Naive B cell (primary cell): Measurements from ENCODE around the gene NHSL2. TPM values are rescaled to one million over a fixed set of nuclear protein-coding genes. Genes with fewer than 3 reads are reported as not detected.
A peak's percentile ranks its signal among the peaks of the same experiment; 100 is the strongest.

Experiments used
- ATAC-seq, 2 donors: fragments of 150-1000 bp; cut with Tn5 transposase; 2 replicates each; pipeline ENCODE4 v1.10.0; 2021; ENCODE audit warnings: low read depth in 2 of 2, mild to moderate bottlenecking in 2 of 2, moderate library complexity in 2 of 2
- DNase-seq: peaks from one replicate; pipeline ENCODE4 v3.0.0; 2022
- H3K27ac Mint-ChIP-seq, 6 donors: one replicate each; pipeline ENCODE4 v1.8.0; 2020 to 2022; ENCODE audit warnings: mild to moderate bottlenecking in 6 of 6, mixed read lengths in 6 of 6, moderate library complexity in 5 of 6, inconsistent platforms in 2 of 6
- H3K27me3 Mint-ChIP-seq, 3 donors: one replicate each; pipeline ENCODE4 v1.8.0; 2021 to 2022; ENCODE audit warnings: mixed read lengths in 3 of 3, mild to moderate bottlenecking in 1 of 3
- H3K36me3 Mint-ChIP-seq, 2 donors: one replicate each; pipeline ENCODE4 v1.8.0; 2020 to 2022; ENCODE audit warnings: mixed read lengths in 2 of 2, inconsistent platforms in 1 of 2, mild to moderate bottlenecking in 1 of 2
- H3K4me1 Mint-ChIP-seq, 3 donors: one replicate each; pipeline ENCODE4 v1.8.0; 2020 to 2022; ENCODE audit warnings: mixed read lengths in 3 of 3, inconsistent platforms in 1 of 3, mild to moderate bottlenecking in 1 of 3, moderate library complexity in 1 of 3
- H3K4me3 Mint-ChIP-seq, 8 donors: one replicate each; pipeline ENCODE4 v1.8.0; 2020 to 2022; ENCODE audit warnings: mild to moderate bottlenecking in 8 of 8, mixed read lengths in 8 of 8, moderate library complexity in 8 of 8, inconsistent platforms in 2 of 8
- H3K9me3 Mint-ChIP-seq, 7 donors: one replicate each; pipeline ENCODE4 v1.8.0; 2020 to 2022; ENCODE audit warnings: mixed read lengths in 7 of 7, mild to moderate bottlenecking in 5 of 7, inconsistent platforms in 2 of 7, moderate library complexity in 1 of 7
- polyA plus RNA-seq, 6 donors: library from polyadenylated mRNA; unstranded; fragments of 300-500 nt; fragmentation: Illumina TruSeq; gene quantifications; one replicate each; pipeline ENCODE4 v1.2.3, GENCODE V29; 2021; ENCODE audit warnings: low read depth in 6 of 6

The NHSL2 gene
- polyA plus RNA-seq, 6 donors from 2014 or later: 0.25 to 0.48 (median 0.30) TPM; not detected in 2

DNA sequence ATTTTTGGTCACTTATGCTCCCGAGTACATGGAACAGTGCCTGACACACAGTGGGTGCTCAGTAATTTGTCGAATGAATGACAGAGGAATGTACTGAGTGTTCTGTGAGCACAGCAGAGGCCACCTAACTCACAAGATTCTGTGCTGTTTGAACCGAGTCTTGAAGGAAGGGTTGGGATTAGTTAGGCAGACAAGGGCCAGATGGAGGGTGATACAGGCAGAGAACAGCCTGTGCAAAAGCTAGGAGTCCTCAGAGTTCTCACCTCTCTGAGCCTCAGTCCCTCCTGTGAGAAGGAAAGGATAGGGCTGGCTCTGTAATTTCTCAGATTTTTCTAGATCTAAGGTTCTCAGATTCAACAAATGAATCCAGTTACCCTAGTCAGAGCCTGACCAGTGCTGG, 108.8 kb downstream of the NHSL2 start:
- no peak for DNase-seq
- no peak for ATAC-seq
- no peak overlapping the region for H3K27ac Mint-ChIP-seq
- H3K4me1 Mint-ChIP-seq: peaks cover 0 to 15% (median 0%) of the 10 kb centered on the region in 3 donors
- no peaks in the 10 kb centered on the region for H3K36me3 Mint-ChIP-seq
- peaks cover 0 to 2% (median 0%) of the 10 kb centered on the region in 7 donors for H3K9me3 Mint-ChIP-seq
- no peak overlapping the region for H3K4me3 Mint-ChIP-seq
- H3K27me3 Mint-ChIP-seq: peaks cover 7 to 53% (median 26%) of the 10 kb centered on the region in 3 donors

DNA sequence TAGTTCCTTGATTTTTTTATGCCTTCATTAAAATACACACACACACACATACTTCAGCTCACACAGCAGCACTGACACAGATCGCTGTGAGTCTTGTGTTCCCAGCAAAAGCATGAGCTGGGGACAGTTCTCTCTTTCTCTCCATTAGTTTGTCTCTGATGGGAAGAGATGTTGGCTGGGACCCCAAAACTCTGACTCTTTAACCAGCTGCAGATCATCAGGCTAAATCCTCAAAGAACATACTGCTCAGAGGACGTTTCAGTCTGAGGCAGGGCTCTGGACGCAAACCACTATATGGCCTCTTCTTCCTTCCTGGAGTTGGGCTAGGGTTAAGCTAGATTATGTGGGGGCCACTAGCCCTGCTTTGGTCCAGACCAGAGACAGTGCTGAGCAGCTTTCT, 109.6 kb downstream of the NHSL2 start:
- no peak for DNase-seq
- Mint-ChIP-seq H3K27me3 (peaks cover 7 to 52% (median 26%) of the 10 kb centered on the region in 3 donors), H3K4me1 (peaks cover 0 to 15% (median 0%) of the 10 kb centered on the region in 3 donors), H3K4me3 (no peak overlapping the region), H3K27ac (peak overlapping the region in 2 of 6 donors; percentile 10 to 79), H3K9me3 (peaks cover 0 to 2% (median 0%) of the 10 kb centered on the region in 7 donors), H3K36me3 (no peaks in the 10 kb centered on the region)
- no peak for ATAC-seq

DNA sequence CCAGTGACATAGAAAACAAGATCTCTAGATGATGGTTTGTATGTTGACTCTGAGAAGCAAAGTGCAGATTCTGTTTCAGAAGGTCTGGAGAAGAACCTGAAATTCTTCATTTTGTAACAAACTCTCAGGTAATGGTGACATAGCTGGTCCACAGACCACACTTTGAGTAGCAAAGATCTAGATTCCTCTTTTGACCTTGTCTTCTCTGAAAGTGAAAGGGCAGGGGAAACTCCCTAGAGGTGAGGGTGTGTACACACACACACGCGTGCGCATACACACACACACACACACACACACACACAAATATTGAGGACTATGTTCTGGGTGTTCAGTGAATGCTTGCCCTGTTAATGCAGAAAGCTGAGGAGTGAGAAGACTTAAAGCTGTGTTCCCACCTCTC, 110.1 kb downstream of the NHSL2 start:
- no peak for DNase-seq
- Mint-ChIP-seq H3K36me3 (no peaks in the 10 kb centered on the region), H3K27me3 (peaks cover 7 to 46% (median 26%) of the 10 kb centered on the region in 3 donors), H3K4me3 (no peak overlapping the region), H3K9me3 (peaks cover 0 to 2% (median 0%) of the 10 kb centered on the region in 7 donors), H3K4me1 (peaks cover 0 to 15% (median 0%) of the 10 kb centered on the region in 3 donors), H3K27ac (peak overlapping the region in 1 of 6 donors; percentile 79)
- peak; percentile 62 to 67 for ATAC-seq

DNA sequence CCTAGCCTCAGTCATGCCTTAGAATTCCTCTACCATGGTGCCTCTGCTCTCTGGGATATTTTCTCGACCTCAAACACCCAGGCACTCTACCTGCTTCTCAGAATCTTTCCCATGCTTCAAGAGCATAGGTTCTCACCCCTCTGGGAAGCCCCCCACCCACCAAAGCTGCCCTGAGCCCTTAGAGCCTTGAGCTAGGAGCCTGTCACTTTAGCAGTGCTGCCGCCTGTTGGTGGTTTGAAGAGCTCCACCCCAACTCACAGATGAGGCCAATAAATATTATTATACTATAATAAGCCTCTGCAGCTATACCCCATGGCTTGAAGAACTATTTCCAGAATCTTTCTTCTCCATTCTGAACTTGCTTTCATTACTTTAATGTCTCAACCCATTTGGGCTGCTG, 111.3 kb downstream of the NHSL2 start:
- H3K27ac Mint-ChIP-seq: no peak overlapping the region
- peaks cover 0 to 15% (median 0%) of the 10 kb centered on the region in 3 donors for H3K4me1 Mint-ChIP-seq
- no peak overlapping the region for H3K4me3 Mint-ChIP-seq
- no peaks in the 10 kb centered on the region for H3K9me3 Mint-ChIP-seq
- DNase-seq: no peak
- ATAC-seq: no peak
- H3K27me3 Mint-ChIP-seq: peaks cover 12 to 43% (median 33%) of the 10 kb centered on the region in 3 donors
- no peaks in the 10 kb centered on the region for H3K36me3 Mint-ChIP-seq

DNA sequence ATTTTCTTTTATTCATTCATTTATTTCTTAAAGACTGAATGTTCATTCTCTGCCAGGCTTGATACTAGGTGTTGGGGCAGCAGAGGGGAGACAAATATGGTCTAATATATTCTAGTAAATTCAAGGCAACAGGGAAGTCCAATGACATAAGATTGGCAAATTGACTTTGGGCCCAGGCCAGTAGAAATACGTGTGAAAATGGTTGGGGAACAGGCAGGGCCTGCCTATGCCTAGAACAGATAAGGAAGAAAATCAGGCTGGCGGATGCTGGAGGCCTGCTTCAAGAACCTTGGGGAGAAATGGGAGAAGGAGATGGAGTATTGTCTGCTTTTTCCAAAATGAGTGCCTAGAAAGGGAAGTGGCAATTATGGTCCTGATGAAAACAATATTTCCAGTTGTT, 112.4 kb downstream of the NHSL2 start:
- Mint-ChIP-seq H3K9me3 (no peaks in the 10 kb centered on the region), H3K27ac (peak overlapping the region in 1 of 6 donors; percentile 61), H3K4me3 (no peak overlapping the region), H3K4me1 (peaks cover 0 to 15% (median 0%) of the 10 kb centered on the region in 3 donors), H3K27me3 (peaks cover 12 to 45% (median 29%) of the 10 kb centered on the region in 3 donors), H3K36me3 (no peaks in the 10 kb centered on the region)
- ATAC-seq: no peak
- no peak for DNase-seq

DNA sequence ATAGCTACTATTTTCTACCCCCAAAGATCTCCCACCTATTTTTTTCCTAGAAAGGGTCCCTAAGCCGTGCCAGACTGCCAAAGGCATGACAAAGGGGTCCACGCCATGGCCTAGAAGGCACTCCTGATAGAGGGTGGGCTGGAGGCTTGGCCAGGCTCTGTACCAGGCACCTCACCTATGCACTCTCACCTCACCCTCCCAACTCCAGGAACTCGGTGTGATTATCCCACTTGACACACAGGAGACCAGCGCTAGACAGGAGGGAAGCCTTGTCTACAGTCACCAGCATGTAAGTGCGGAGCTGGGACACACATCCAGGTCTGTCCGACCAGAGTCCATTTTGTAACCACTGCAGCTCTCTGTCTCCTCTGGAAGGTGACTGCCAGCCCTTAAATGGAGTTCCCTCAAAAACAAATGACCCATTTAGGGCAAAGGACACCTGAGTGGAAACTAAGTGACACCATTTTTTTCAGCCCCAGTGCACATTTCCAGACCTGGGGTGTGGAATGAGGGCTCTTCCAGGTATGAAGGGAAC, 114.7 kb downstream of the NHSL2 start:
- Mint-ChIP-seq H3K27me3 (peaks cover 12 to 39% (median 27%) of the 10 kb centered on the region in 3 donors), H3K36me3 (no peaks in the 10 kb centered on the region), H3K4me3 (no peak overlapping the region), H3K9me3 (no peaks in the 10 kb centered on the region), H3K27ac (no peak overlapping the region), H3K4me1 (peaks cover 0 to 10% (median 0%) of the 10 kb centered on the region in 3 donors)
- ATAC-seq: no peak
- no peak for DNase-seq

DNA sequence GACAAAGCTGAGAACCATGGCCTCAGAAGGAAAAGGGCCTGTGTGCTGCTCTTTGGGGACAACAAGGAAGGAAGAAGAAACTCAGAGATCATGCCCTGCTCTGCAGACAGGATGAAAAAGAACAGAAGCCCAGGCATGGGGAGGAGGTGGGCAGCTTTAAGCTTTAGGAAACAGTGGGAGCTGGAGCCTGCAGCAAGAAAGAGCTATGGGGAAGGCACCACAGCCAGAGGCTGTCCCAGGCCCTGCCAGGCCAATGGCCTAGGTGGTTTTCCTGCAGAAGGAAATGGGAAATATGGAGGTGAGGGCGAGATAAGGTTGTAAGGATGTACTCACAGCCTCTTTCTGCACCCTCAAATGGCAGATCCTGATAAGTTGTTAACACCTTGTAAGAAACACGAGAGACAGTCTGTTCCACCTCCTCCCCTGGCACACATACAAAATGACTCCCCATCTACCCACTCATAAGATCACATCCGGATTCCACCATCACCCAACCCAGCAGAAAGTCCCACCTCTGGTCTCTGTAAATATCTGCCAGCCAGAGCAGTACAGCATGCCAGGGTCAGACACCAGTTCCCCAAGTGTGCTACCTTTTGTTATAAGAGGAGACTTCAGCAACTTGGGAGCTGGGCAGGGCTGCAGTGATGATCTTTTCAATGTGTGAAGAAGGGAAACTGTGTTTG, 115.8 kb downstream of the NHSL2 start:
- H3K4me3 Mint-ChIP-seq: no peak overlapping the region
- H3K27ac Mint-ChIP-seq: no peak overlapping the region
- peaks cover 5 to 32% (median 22%) of the 10 kb centered on the region in 3 donors for H3K27me3 Mint-ChIP-seq
- ATAC-seq (no peak), DNase-seq (no peak)
- no peaks in the 10 kb centered on the region for H3K4me1 Mint-ChIP-seq
- no peaks in the 10 kb centered on the region for H3K9me3 Mint-ChIP-seq
- H3K36me3 Mint-ChIP-seq: no peaks in the 10 kb centered on the region

DNA sequence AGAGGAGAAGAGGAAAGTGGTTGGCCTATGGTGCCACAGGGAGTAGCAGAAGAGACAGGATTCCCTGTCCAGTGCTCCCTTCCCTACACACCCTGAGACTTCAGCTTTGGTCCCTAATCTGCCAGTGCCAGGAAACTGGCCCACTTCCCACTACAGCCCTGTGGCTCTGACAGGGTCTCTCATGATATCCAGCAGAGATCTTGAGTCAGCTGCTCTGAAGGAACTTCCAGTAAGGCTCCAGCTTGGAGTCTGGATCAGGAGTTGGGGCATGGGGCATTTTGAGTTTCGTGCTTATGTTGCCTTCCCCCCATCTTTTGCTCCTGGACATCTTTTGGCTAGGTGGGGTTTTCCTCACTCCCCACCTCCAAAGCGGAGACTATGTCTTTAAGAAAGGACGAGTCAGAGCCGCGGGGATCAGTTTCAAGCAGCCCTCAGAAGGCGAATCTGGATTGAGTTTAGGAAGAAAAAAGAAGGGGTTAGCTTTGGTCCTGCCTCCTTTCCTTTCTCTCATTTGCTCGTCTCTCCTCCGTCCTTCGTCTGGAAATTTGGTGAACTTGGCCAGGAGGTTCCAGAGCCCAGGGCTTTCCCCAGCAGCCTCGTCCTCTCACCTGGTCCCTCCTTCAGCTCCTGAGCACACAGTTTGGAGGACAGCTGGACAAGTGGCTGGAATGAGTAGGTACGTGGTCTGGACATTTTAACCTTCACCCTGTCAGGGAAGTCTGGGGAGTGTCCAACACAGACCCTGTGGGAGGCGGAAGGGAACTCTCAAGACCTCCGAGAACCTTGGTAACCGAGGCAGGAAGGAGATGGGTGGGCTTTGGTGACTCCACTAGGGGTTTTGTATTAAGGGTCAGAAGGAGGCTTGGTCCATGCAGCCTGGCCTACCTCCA, 116.6 kb downstream of the NHSL2 start:
- Mint-ChIP-seq H3K36me3 (no peaks in the 10 kb centered on the region), H3K27me3 (peaks cover 5 to 32% (median 22%) of the 10 kb centered on the region in 3 donors), H3K9me3 (no peaks in the 10 kb centered on the region), H3K4me3 (peak overlapping the region in 1 of 8 donors; percentile 2), H3K27ac (no peak overlapping the region), H3K4me1 (no peaks in the 10 kb centered on the region)
- DNase-seq (no peak), ATAC-seq (no peak)

DNA sequence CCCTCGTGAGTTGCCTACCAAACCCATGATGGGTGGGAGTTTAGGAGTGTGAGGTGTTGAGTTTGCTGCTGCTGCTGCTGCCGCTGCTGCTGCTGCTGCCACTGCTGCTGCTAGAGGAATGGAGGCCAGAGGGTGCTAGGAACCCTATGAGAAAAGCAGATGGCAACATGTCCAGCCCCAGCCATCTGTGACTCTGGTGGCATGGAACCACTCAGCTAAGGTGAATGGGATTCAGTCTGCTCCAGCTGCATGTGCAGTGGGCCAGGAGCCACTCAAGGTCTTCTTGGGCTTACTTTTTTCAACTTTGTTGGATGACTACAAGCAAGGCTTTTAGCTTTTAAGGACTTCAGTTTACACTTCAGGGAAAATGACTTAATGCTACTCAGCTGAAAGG, 117.3 kb downstream of the NHSL2 start:
- H3K27me3 Mint-ChIP-seq: peaks cover 5 to 30% (median 20%) of the 10 kb centered on the region in 3 donors
- H3K4me1 Mint-ChIP-seq: no peaks in the 10 kb centered on the region
- DNase-seq (no peak), ATAC-seq (no peak)
- H3K27ac Mint-ChIP-seq: no peak overlapping the region
- no peak overlapping the region for H3K4me3 Mint-ChIP-seq
- H3K9me3 Mint-ChIP-seq: no peaks in the 10 kb centered on the region
- no peaks in the 10 kb centered on the region for H3K36me3 Mint-ChIP-seq

DNA sequence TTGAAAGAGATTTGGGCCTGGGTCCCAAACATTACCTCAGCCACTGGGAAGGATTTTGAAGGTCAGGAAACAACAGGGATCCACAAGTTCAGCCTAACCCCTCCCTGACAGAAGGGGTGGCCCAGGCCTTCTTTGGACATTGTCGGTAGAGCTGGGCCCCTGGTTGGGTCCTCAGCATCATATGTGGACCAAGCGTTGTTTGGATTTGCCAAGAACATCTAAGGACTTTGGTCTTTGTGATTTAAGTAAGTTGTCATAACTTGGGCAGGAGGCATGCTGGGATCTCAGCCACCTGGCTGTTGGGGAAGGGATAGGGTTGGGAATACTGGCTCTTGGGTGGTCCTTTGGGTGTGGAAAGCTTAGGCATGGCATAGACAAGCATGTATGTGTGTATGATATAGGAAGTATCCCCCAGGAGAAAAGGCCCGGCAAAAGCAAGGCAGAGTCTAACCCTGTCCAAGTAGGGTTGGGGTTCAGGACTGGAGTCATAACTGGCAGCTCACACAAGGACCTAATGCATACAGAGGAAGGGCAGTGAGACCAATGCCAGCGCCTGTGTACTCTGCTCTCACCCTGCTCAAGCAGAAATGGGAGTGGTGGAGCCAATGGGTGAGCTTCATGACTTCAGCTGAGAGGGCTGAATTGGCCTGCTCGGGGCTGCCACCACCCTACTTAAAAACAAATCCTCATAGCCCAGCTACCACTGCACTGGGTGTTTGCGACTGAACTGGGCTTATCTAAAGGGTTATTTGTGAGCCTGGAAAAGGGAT, 118.2 kb downstream of the NHSL2 start:
- Mint-ChIP-seq H3K27me3 (peaks cover 5 to 20% (median 11%) of the 10 kb centered on the region in 3 donors), H3K27ac (no peak overlapping the region), H3K9me3 (peaks cover 0 to 4% (median 0%) of the 10 kb centered on the region in 7 donors), H3K4me3 (no peak overlapping the region), H3K36me3 (no peaks in the 10 kb centered on the region), H3K4me1 (no peaks in the 10 kb centered on the region)
- ATAC-seq (no peak), DNase-seq (no peak)

DNA sequence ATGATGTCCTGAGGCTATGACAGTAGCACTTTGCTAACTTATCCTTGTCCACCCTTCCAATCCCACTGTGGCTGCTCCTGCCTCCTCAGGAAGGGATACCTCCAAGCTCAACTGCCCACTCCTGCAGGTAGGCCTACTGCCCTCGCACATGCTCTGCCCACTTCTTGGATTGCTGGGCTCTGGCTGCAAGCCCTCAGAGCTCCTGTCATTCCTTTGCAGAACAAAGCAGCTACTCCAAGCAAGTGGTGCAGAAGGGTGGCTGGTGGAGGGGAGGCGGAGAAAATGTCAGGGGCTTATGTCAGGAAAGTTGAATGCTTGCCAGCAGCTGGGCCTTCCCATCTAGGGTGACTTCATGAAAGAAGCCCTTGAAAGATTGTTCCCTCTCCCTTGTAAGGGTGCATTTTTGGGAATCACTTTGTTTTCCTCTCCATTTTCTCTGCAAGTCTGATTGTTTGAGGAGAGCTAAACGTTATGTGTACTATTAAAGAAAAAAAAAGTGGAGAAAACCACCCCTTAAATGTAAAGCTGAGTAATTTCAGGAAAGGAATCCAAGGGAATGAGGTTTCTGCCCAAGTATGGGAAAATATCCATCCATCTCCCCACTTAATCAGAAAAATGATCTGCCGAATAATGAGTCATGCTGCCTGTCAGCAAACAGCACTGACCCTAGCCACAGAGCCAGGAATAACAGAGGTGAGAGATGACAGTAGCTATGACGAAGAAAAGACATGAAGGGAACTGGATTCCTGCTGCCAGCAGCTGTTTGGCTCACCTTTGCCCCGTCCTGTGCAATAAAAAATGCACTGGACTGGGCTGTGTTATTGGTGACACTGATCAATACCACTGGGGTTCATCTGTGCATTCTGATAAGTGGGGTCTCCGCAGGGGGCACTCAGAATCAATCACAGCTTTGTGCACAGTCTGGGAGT, 119.1 kb downstream of the NHSL2 start:
- H3K9me3 Mint-ChIP-seq: peaks cover 0 to 4% (median 0%) of the 10 kb centered on the region in 7 donors
- no peak for ATAC-seq
- H3K4me1 Mint-ChIP-seq: no peaks in the 10 kb centered on the region
- no peak for DNase-seq
- no peak overlapping the region for H3K27ac Mint-ChIP-seq
- no peak overlapping the region for H3K4me3 Mint-ChIP-seq
- peaks cover 5 to 20% (median 11%) of the 10 kb centered on the region in 3 donors for H3K27me3 Mint-ChIP-seq
- H3K36me3 Mint-ChIP-seq: no peaks in the 10 kb centered on the region

DNA sequence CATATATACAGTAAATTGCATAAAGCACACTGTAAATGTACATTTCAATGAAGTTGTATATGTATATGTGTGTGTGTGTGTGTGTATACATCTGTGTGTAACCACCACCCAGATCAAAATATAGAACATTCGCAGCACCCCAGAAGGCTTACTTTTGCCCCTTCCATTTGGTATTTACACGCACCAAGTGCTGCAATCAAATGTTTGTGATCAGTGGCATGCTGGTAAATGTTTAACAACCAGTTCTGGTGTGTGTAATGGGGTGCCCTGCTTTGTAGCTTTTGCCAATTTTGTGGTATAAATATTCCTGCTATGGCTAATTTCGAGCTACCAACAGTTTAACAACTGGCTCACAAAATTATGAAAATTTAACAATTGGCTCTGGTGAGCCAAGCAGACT, 119.8 kb downstream of the NHSL2 start:
- Mint-ChIP-seq H3K27ac (no peak overlapping the region), H3K4me3 (no peak overlapping the region), H3K36me3 (no peaks in the 10 kb centered on the region), H3K27me3 (peaks cover 5 to 25% (median 11%) of the 10 kb centered on the region in 3 donors), H3K4me1 (no peaks in the 10 kb centered on the region), H3K9me3 (peaks cover 0 to 4% (median 0%) of the 10 kb centered on the region in 7 donors)
- no peak for ATAC-seq
- no peak for DNase-seq
